Endothelial cell (in vitro differentiated cells): ENCODE measurements around the gene TMEM127. TPM values are rescaled to one million over a fixed set of nuclear protein-coding genes. Genes with fewer than 3 reads are reported as not detected.

Experiments
- DNase-seq: peaks from one replicate; pipeline ENCODE4 v3.0.0; 2021; ENCODE audit warnings: low spot score
- H3K27ac Mint-ChIP-seq: one replicate; pipeline ENCODE4 v1.8.0; 2021; ENCODE audit warnings: mixed read lengths, inconsistent platforms; ENCODE audit not compliant: unreplicated experiment
- H3K27me3 Mint-ChIP-seq: one replicate; pipeline ENCODE4 v1.8.0; 2021; ENCODE audit warnings: mild to moderate bottlenecking, moderate library complexity, mixed read lengths, inconsistent platforms; ENCODE audit not compliant: unreplicated experiment
- H3K36me3 Mint-ChIP-seq: one replicate; pipeline ENCODE4 v1.8.0; 2021; ENCODE audit warnings: mild to moderate bottlenecking, low read depth, mixed read lengths, inconsistent platforms; ENCODE audit not compliant: unreplicated experiment
- H3K4me1 Mint-ChIP-seq: one replicate; pipeline ENCODE4 v1.8.0; 2021; ENCODE audit warnings: mild to moderate bottlenecking, mixed read lengths, inconsistent platforms; ENCODE audit not compliant: unreplicated experiment
- H3K4me3 Mint-ChIP-seq: one replicate; pipeline ENCODE4 v1.8.0; 2021; ENCODE audit warnings: mild to moderate bottlenecking, mixed read lengths, inconsistent platforms; ENCODE audit not compliant: unreplicated experiment
- H3K9me3 Mint-ChIP-seq: one replicate; pipeline ENCODE4 v1.8.0; 2021; ENCODE audit warnings: mixed read lengths, inconsistent platforms; ENCODE audit not compliant: unreplicated experiment
- total RNA-seq: library from RNA; stranded (reverse); fragmentation: NEBNext Ultra II Directional; extraction: Animal tissue kit (Norgen Biotek cat#: 25700); gene quantifications from one replicate; pipeline ENCODE4 v1.2.1, GENCODE V29; 2021; ENCODE audit not compliant: unreplicated experiment
- TF ChIP-seq, protein P1 (sequence below): fragments of 200-600 bp; sonication (generic); IDR thresholded peaks from one replicate; pipeline ENCODE4 v1.5.0; 2021; ENCODE audit warnings: antibody characterized with exemption; ENCODE audit not compliant: unreplicated experiment

TMEM127 gene
- total RNA-seq, 1 donor from 2014 or later, result 39.0 TPM

DNA sequence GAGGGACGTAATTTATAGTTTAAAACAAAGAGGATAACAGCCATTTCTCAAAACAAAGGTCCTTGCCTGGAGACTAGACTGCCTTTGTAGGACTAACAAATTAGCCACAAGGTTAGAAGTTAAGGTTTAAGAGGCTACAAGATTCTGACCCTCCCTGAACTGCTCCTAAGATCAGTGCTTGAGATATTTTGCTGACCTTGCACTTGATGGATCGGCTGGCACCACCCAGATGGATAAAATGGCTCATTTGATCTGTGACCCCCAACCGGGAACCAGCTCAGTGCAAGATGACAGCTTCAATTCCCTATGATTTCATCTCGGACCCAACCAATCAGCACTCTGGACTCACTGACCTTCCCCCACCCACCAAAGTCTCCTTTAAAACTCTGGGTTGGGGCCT lies 53.5 kb downstream of the TMEM127 start:
- DNase-seq, result no peak
- peaks cover 5% of the 10 kb centered on the region for H3K27me3 Mint-ChIP-seq
- H3K4me1 Mint-ChIP-seq, result peaks cover 16% of the 10 kb centered on the region
- peaks cover 5% of the 10 kb centered on the region for H3K36me3 Mint-ChIP-seq
- H3K4me3 Mint-ChIP-seq, result no peak overlapping the region
- no peaks in the 10 kb centered on the region for H3K9me3 Mint-ChIP-seq
- TF ChIP-seq, protein P1, sequence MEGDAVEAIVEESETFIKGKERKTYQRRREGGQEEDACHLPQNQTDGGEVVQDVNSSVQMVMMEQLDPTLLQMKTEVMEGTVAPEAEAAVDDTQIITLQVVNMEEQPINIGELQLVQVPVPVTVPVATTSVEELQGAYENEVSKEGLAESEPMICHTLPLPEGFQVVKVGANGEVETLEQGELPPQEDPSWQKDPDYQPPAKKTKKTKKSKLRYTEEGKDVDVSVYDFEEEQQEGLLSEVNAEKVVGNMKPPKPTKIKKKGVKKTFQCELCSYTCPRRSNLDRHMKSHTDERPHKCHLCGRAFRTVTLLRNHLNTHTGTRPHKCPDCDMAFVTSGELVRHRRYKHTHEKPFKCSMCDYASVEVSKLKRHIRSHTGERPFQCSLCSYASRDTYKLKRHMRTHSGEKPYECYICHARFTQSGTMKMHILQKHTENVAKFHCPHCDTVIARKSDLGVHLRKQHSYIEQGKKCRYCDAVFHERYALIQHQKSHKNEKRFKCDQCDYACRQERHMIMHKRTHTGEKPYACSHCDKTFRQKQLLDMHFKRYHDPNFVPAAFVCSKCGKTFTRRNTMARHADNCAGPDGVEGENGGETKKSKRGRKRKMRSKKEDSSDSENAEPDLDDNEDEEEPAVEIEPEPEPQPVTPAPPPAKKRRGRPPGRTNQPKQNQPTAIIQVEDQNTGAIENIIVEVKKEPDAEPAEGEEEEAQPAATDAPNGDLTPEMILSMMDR, result no peak
- H3K27ac Mint-ChIP-seq, result no peak overlapping the region

DNA sequence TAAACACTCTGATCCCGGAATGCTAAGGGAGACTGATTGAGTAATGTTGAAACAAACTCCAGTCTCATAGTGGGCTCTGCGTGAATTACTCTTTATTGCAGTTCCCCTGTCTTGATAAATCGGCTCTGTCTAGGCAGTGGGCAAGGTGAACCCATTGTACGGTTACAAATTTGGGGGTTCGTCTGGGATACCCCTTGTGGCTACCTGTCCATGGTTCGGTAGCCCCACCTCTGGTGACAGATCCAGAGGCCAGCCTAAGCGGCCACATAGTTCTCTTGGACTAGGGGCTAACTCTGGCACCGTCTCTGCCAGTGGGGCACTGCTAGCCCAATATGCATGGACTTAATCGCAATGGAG lies 56.1 kb downstream of the TMEM127 start:
- peak overlapping the region; percentile 89 for H3K4me3 Mint-ChIP-seq
- H3K9me3 Mint-ChIP-seq, result no peaks in the 10 kb centered on the region
- peaks cover 6% of the 10 kb centered on the region for H3K27me3 Mint-ChIP-seq
- peak overlapping the region; percentile 72 for H3K27ac Mint-ChIP-seq
- no peak for DNase-seq
- TF ChIP-seq, protein P1, result no peak
- peaks cover 37% of the 10 kb centered on the region for H3K4me1 Mint-ChIP-seq
- H3K36me3 Mint-ChIP-seq, result peaks cover 5% of the 10 kb centered on the region

DNA sequence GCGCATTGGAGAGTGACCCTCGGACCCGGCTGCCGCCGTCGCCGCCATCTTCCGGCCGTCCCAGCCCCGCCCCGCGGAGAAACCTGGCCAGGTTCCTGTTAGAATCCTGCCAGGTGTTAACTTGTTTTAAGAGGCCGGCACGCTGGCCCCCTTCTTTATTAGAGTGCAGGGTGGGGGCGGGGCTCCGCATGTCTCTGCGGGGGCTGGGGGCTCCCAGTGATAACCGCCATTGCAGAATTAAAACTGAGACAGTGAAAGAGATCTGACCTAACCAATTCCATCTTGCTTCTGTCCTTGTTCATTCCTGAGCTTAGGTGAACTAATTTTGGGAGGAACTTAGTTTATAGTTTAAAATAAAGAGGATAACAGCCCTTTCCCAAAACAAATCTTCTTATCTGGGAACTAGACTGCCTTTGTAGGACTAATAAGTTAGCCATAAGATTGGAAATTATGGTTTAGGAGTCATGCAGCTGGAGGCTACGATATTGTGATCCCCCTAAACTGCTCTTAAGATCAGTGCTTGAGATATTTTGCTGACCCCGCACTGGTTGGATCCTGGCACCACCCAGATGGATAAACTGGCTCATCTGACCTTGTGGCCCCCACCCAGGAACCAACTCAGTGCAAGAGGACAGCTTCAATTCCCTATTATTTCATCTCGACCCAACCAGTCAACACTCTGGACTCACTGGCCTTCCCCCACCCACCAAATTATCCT lies 56.6 kb downstream of the TMEM127 start:
- peak overlapping the region; percentile 89 for H3K4me3 Mint-ChIP-seq
- peaks cover 39% of the 10 kb centered on the region for H3K4me1 Mint-ChIP-seq

DNA sequence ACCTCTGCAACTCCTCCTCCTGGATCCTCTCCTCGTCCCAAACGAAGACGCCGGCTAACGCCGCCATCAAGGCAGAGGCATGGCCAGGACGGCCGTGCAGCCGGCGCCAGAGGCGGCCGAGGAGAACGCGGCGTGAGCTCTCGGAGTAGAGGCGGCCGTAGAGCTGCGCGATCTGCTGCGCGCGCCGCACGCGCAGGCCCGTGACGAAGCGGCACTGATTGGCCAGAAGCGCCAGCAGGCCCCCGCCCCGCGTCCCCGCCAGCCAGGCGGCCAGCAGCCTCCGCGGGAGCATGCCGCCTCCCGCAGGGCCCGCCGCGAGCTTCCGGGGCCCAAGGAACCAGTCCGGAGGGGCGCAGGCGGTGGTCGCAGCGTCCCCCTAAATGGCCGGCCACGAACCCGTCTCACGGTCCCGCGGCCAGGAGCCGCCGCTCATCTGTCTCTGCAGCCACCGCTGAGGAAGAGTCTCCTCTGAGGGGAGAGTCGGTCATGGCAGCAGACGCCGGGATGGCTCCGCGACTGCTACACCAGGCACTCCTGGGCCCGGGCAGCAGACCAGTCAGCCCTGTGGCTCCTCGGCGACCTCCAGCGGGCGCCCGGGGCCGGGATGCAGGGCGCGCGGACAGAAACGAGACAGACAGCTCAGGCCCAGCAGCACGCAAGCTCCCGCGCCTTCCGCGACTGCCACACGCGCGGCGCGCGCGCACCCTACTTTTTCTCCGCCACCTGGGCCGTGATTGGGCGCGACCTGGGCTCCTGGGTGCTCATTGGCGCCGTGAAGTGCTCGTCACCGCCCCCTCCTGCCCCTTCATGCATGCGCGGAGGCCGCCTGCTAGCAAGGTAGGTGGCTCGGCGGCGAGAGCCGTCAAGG lies 57.4 kb downstream of the TMEM127 start, which contains the start of gene STARD7:
Gene STARD7, minus strand, starts transcription at position 685 of the 868 bp plus-strand sequence. Its CDS starts 393 bp downstream, at position 292.
- DNase-seq, result peak; percentile 98
- Mint-ChIP-seq H3K27me3 (peaks cover 6% of the 10 kb centered on the region), H3K27ac (peak within 1 kb of the TSS; percentile 90), H3K4me1 (peaks cover 37% of the 10 kb centered on the region), H3K4me3 (peak within 1 kb of the TSS; percentile 100), H3K9me3 (no peaks in the 10 kb centered on the region), H3K36me3 (peaks cover 5% of the 10 kb centered on the region)
- TF ChIP-seq, protein P1, result peak; percentile 35

More for the DNA sequence above, 56.6 kb downstream of the TMEM127 start:
- peaks cover 6% of the 10 kb centered on the region for H3K27me3 Mint-ChIP-seq
- H3K36me3 Mint-ChIP-seq, result peaks cover 5% of the 10 kb centered on the region
- TF ChIP-seq, protein P1, result peak; percentile 14
- H3K9me3 Mint-ChIP-seq, result no peaks in the 10 kb centered on the region
- peak overlapping the region; percentile 72 for H3K27ac Mint-ChIP-seq
- no peak for DNase-seq
